ENCODE data around the gene TUSC7. TPM values are rescaled to one million over a fixed set of nuclear protein-coding genes. Genes with fewer than 3 reads are reported as not detected.

Gene TUSC7
- not detected for total RNA-seq

GRCh38 chr3:116709479-116709878 lies at the start of gene TUSC7:
TUSC7 (plus strand) TSS chr3:116709779.
- no peaks in the 10 kb centered on the region for H3K27me3 Mint-ChIP-seq
- no peak within 1 kb of the TSS for H3K4me3 Mint-ChIP-seq
- peaks cover 11% of the 10 kb centered on the region for H3K9me3 Mint-ChIP-seq
- ATAC-seq (no peak), DNase-seq (ENCODE audit: low spot score) (no peak)
- H3K36me3 Mint-ChIP-seq, result no peaks in the 10 kb centered on the region
- H3K27ac Mint-ChIP-seq, result no peak within 1 kb of the TSS
- no peaks in the 10 kb centered on the region for H3K4me1 Mint-ChIP-seq (ENCODE audit: low read depth in 2 of 2)

GRCh38 chr3:116661196-116661595 lies 48.4 kb upstream of the TUSC7 start:
- peaks cover 11% of the 10 kb centered on the region for H3K9me3 Mint-ChIP-seq
- no peaks in the 10 kb centered on the region for H3K36me3 Mint-ChIP-seq
- no peak for ATAC-seq

GRCh38 chr3:116663161-116664110 lies 46.1 kb upstream of the TUSC7 start:
- no peaks in the 10 kb centered on the region for H3K4me1 Mint-ChIP-seq (ENCODE audit: low read depth in 2 of 2)
- H3K27ac Mint-ChIP-seq, result no peak overlapping the region
- H3K4me3 Mint-ChIP-seq, result no peak overlapping the region
- H3K9me3 Mint-ChIP-seq, result peaks cover 12% of the 10 kb centered on the region
- ATAC-seq (no peak), DNase-seq (ENCODE audit: low spot score) (no peak)
- peaks cover 5% of the 10 kb centered on the region for H3K36me3 Mint-ChIP-seq
- no peaks in the 10 kb centered on the region for H3K27me3 Mint-ChIP-seq

More at GRCh38 chr3:116661196-116661595, 48.4 kb upstream of the TUSC7 start:
- H3K4me1 Mint-ChIP-seq (ENCODE audit: low read depth in 2 of 2), result no peaks in the 10 kb centered on the region
- DNase-seq (ENCODE audit: low spot score), result no peak
- H3K4me3 Mint-ChIP-seq, result no peak overlapping the region
- no peaks in the 10 kb centered on the region for H3K27me3 Mint-ChIP-seq
- no peak overlapping the region for H3K27ac Mint-ChIP-seq

DNA sequence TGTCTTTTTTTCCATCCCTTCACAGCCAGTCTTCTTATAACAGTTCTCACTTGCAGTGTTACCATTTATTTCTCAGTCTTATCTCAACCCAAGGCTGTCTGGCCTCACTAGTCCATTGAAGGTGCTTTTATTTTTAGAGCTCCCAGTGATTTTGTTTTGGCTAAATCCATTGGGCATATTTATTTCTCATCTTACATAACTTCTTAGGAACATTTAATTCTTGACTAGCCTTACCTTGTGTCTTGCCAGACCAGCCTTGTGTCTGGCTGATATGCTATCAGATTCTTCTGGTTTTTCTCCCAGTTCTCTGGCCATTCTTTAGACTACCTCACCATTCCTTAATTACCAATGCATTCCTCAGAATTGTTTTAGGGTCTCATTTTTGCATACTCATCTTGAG lies 42.3 kb upstream of the TUSC7 start:
- Mint-ChIP-seq H3K4me1 (ENCODE audit: low read depth in 2 of 2) (no peaks in the 10 kb centered on the region), H3K27ac (no peak overlapping the region), H3K36me3 (peaks cover 5% of the 10 kb centered on the region), H3K4me3 (no peak overlapping the region), H3K27me3 (no peaks in the 10 kb centered on the region), H3K9me3 (peaks cover 15% of the 10 kb centered on the region)
- DNase-seq (ENCODE audit: low spot score) (no peak), ATAC-seq (no peak)

DNA sequence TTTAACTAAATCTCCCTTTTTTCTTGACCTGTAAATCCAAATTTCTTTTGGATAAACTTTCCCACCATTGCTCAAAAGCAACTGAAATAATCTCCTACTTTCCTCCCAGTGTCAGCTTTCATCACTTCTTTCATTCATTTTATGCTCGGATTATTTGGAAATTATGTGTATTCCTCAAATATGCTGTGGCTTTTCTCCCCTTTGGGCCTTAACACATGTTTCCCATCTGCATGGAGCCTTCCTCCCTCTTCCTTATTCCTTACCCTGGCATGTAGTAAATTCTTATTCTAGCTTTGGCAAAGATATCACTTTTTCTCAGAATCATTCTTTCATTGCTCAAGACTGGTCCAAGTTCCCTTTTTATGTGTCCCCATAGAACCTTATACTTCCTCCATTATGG lies 41.8 kb upstream of the TUSC7 start:
- no peak overlapping the region for H3K4me3 Mint-ChIP-seq
- no peak for DNase-seq (ENCODE audit: low spot score)
- H3K4me1 Mint-ChIP-seq (ENCODE audit: low read depth in 2 of 2), result no peaks in the 10 kb centered on the region
- no peaks in the 10 kb centered on the region for H3K27me3 Mint-ChIP-seq
- no peak for ATAC-seq
- peaks cover 15% of the 10 kb centered on the region for H3K9me3 Mint-ChIP-seq
- H3K36me3 Mint-ChIP-seq, result peaks cover 5% of the 10 kb centered on the region
- H3K27ac Mint-ChIP-seq, result no peak overlapping the region

GRCh38 chr3:116669576-116669975 lies 40.0 kb upstream of the TUSC7 start:
- peaks cover 5% of the 10 kb centered on the region for H3K36me3 Mint-ChIP-seq
- ATAC-seq (no peak), DNase-seq (ENCODE audit: low spot score) (no peak)
- H3K4me3 Mint-ChIP-seq, result no peak overlapping the region
- peaks cover 10% of the 10 kb centered on the region for H3K9me3 Mint-ChIP-seq
- H3K27me3 Mint-ChIP-seq, result no peaks in the 10 kb centered on the region
- H3K27ac Mint-ChIP-seq, result no peak overlapping the region
- no peaks in the 10 kb centered on the region for H3K4me1 Mint-ChIP-seq (ENCODE audit: low read depth in 2 of 2)

- Mint-ChIP-seq H3K36me3 (peaks cover 5% of the 10 kb centered on the region), H3K27me3 (no peaks in the 10 kb centered on the region), H3K4me3 (no peak overlapping the region), H3K27ac (no peak overlapping the region), H3K9me3 (peaks cover 18% of the 10 kb centered on the region), H3K4me1 (ENCODE audit: low read depth in 2 of 2) (no peaks in the 10 kb centered on the region)
- DNase-seq (ENCODE audit: low spot score) (no peak), ATAC-seq (no peak)
Measured at GRCh38 chr3:116671151-116671550, 38.4 kb upstream of the TUSC7 start.

GRCh38 chr3:116678853-116679252 lies 30.7 kb upstream of the TUSC7 start:
- Mint-ChIP-seq H3K4me3 (no peak overlapping the region), H3K4me1 (ENCODE audit: low read depth in 2 of 2) (no peaks in the 10 kb centered on the region), H3K27me3 (no peaks in the 10 kb centered on the region), H3K9me3 (peaks cover 21% of the 10 kb centered on the region), H3K36me3 (no peaks in the 10 kb centered on the region), H3K27ac (no peak overlapping the region)
- ATAC-seq, result no peak
- no peak for DNase-seq (ENCODE audit: low spot score)

DNA sequence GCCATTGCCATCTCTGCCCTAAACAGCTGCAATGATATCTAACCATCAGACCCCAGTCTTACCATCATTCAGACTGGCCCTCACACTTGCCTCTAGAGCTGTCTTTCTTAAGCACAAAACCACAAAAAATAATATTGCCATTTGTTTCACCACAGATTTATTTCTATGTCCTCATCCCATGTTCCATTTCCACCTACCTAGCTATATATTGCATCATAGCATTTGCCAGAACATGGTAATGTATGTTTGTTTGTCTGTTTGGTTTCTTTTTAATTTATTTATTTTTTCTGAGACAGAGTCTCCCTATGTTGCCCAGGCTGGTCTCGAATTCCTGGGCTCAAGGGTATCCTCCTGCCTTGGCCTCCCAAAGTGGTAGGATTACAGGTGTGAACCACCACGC lies 18.5 kb upstream of the TUSC7 start:
- no peak for ATAC-seq
- H3K27ac Mint-ChIP-seq, result no peak overlapping the region
- H3K9me3 Mint-ChIP-seq, result peaks cover 13% of the 10 kb centered on the region
- no peaks in the 10 kb centered on the region for H3K36me3 Mint-ChIP-seq
- H3K27me3 Mint-ChIP-seq, result no peaks in the 10 kb centered on the region
- DNase-seq (ENCODE audit: low spot score), result no peak
- no peak overlapping the region for H3K4me3 Mint-ChIP-seq
- no peaks in the 10 kb centered on the region for H3K4me1 Mint-ChIP-seq (ENCODE audit: low read depth in 2 of 2)

DNA sequence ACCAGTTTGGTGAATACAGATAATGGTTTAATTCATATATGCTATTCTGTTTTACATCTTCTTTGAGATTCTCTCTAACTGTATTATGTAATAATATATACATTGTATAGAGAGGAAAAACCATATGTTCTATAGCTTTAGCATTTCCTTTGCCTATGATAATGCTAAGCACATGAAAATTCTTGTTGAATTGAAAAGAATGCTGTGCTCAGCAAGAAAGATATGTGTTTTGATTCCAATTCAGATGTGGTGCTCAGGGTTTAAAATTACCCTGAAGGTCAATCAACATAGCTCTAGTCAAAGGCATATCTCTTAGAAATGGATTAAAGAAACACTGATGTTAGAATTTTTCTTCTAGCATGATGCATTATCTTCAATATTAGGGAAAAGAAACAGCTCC lies 8.5 kb upstream of the TUSC7 start:
- peaks cover 14% of the 10 kb centered on the region for H3K9me3 Mint-ChIP-seq
- DNase-seq (ENCODE audit: low spot score) (no peak), ATAC-seq (no peak)
- no peak overlapping the region for H3K27ac Mint-ChIP-seq
- no peaks in the 10 kb centered on the region for H3K36me3 Mint-ChIP-seq
- H3K27me3 Mint-ChIP-seq, result no peaks in the 10 kb centered on the region
- no peaks in the 10 kb centered on the region for H3K4me1 Mint-ChIP-seq (ENCODE audit: low read depth in 2 of 2)
- no peak overlapping the region for H3K4me3 Mint-ChIP-seq

- H3K36me3 Mint-ChIP-seq, result no peaks in the 10 kb centered on the region
- peaks cover 11% of the 10 kb centered on the region for H3K9me3 Mint-ChIP-seq
- no peaks in the 10 kb centered on the region for H3K4me1 Mint-ChIP-seq (ENCODE audit: low read depth in 2 of 2)
- no peak overlapping the region for H3K27ac Mint-ChIP-seq
- H3K4me3 Mint-ChIP-seq, result no peak overlapping the region
- no peaks in the 10 kb centered on the region for H3K27me3 Mint-ChIP-seq
- ATAC-seq (no peak), DNase-seq (ENCODE audit: low spot score) (no peak)
Measured at GRCh38 chr3:116702334-116702733, 7.2 kb upstream of the TUSC7 start.

DNA sequence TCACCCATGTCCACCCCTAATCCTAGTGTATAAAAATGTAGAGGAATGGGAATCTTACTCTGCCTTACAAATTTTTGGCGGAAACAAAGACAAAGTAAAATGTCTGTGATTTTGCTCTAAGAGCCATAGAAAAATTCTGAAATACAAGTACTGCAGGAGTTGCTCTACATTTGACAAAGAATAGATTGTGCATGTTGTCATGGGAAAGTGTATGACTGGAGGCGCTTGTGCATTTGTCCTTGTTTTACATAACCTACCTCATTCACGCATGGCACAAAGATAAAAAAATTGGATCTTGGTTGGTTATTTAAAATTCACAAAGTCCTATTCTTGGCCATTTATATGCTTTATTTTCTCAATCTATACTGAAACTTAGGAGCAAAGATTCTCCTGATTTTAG lies 2.0 kb upstream of the TUSC7 start:
- no peaks in the 10 kb centered on the region for H3K4me1 Mint-ChIP-seq (ENCODE audit: low read depth in 2 of 2)
- no peak for ATAC-seq

DNA sequence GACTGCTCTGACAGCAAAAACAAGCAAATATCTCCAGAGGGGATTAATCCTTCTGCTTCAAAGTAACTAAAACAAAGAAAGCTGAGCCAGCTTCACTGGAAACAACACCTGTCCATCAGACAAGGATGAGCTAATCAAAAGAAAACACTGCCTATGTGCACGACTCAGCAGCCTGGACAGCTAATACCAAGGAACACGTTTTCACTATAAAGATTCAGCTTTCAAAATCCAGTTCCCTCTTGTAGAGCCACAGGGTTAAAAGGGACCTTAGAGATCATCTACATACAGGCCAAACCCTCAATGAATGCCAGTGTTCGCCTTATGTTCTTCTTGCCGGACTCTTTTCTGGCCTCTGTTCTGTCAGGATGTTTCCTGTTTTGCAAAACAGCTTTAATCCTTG lies 6.9 kb downstream of the TUSC7 start:
- Mint-ChIP-seq H3K9me3 (peaks cover 20% of the 10 kb centered on the region), H3K4me1 (ENCODE audit: low read depth in 2 of 2) (no peaks in the 10 kb centered on the region), H3K27me3 (no peaks in the 10 kb centered on the region), H3K36me3 (no peaks in the 10 kb centered on the region), H3K4me3 (no peak overlapping the region), H3K27ac (no peak overlapping the region)
- ATAC-seq (no peak), DNase-seq (ENCODE audit: low spot score) (no peak)

More for the DNA sequence above, 2.0 kb upstream of the TUSC7 start:
- no peaks in the 10 kb centered on the region for H3K27me3 Mint-ChIP-seq
- no peak overlapping the region for H3K4me3 Mint-ChIP-seq
- no peak overlapping the region for H3K27ac Mint-ChIP-seq
- no peak for DNase-seq (ENCODE audit: low spot score)
- no peaks in the 10 kb centered on the region for H3K36me3 Mint-ChIP-seq
- peaks cover 15% of the 10 kb centered on the region for H3K9me3 Mint-ChIP-seq

GRCh38 chr3:116717566-116717965 lies 8.0 kb downstream of the TUSC7 start:
- H3K36me3 Mint-ChIP-seq, result no peaks in the 10 kb centered on the region

More at GRCh38 chr3:116717566-116717965, 8.0 kb downstream of the TUSC7 start:
- DNase-seq (ENCODE audit: low spot score) (no peak), ATAC-seq (no peak)
- Mint-ChIP-seq H3K27me3 (no peaks in the 10 kb centered on the region), H3K27ac (no peak overlapping the region), H3K4me3 (no peak overlapping the region), H3K9me3 (peaks cover 20% of the 10 kb centered on the region), H3K4me1 (ENCODE audit: low read depth in 2 of 2) (no peaks in the 10 kb centered on the region)
